HL-60/S4 treated with phorbol 12-myristate 13-acetate at 8.2 ng/mL for 4 days and 3 days (cell line): ENCODE data around the gene C9orf50.
"Not testable (repeated sequence)": the region's sequence is repeated elsewhere in the genome, so short reads cannot be mapped to it uniquely, and the experiment has no call there.

ENCODE experiments used
- in situ Hi-C: fragments of 300-500 bp; cut with MboI; formaldehyde crosslinking; loops from 2 replicates; pipeline ENCODE4 v1.15.0; 2022; ENCODE audit warnings: low sequenced_read_pairs

The C9orf50 gene

GRCh38 chr9:129620669-129621295, at the start of gene C9orf50:
C9orf50 (minus strand) TSS chr9:129621101; CDS start chr9:129620574, 527 bp downstream.
- in situ Hi-C loops: no loop called here

GRCh38 chr9:129669946-129670345, 49.0 kb upstream of the C9orf50 start:
- in situ Hi-C loops: no loop called here

- in situ Hi-C loops: no loop called here
These were observed 48.3 kb upstream of the C9orf50 start for GRCh38 chr9:129669141-129669718.

GRCh38 chr9:129667850-129668249, 46.9 kb upstream of the C9orf50 start:
- in situ Hi-C loops: no loop called here

GRCh38 chr9:129667378-129667777, 46.5 kb upstream of the C9orf50 start:
- in situ Hi-C loops: no loop called here

GRCh38 chr9:129666575-129666974, 45.7 kb upstream of the C9orf50 start:
- in situ Hi-C loops: no loop called here

GRCh38 chr9:129665814-129666520, 45.1 kb upstream of the C9orf50 start:
- in situ Hi-C loops: no loop called here

- in situ Hi-C loops: no loop called here
These were observed 44.5 kb upstream of the C9orf50 start, which contains the start of gene PRRX2 for GRCh38 chr9:129665389-129665775. PRRX2 (plus strand) TSS chr9:129665647; CDS start chr9:129665868, 221 bp downstream.

- in situ Hi-C loops: no loop called here
These were observed 44.0 kb upstream of the C9orf50 start for GRCh38 chr9:129664746-129665388.

- in situ Hi-C loops: not testable (repeated sequence)
These were observed 41.3 kb upstream of the C9orf50 start for GRCh38 chr9:129662239-129662638.

- in situ Hi-C loops: no loop called here
These were observed 40.1 kb upstream of the C9orf50 start for GRCh38 chr9:129661029-129661428.

- in situ Hi-C loops: no loop called here
These were observed 36.0 kb upstream of the C9orf50 start for GRCh38 chr9:129656795-129657390.

- in situ Hi-C loops: no loop called here
These were observed 34.8 kb upstream of the C9orf50 start for GRCh38 chr9:129655696-129656095.

GRCh38 chr9:129655154-129655553, 34.3 kb upstream of the C9orf50 start:
- in situ Hi-C loops: no loop called here

GRCh38 chr9:129654554-129655040, 33.7 kb upstream of the C9orf50 start:
- in situ Hi-C loops: no loop called here

- in situ Hi-C loops: no loop called here
These were observed 33.1 kb upstream of the C9orf50 start for GRCh38 chr9:129653823-129654553.

- in situ Hi-C loops: no loop called here
These were observed 29.9 kb upstream of the C9orf50 start for GRCh38 chr9:129650680-129651235.

GRCh38 chr9:129649726-129650679, 29.1 kb upstream of the C9orf50 start:
- in situ Hi-C loops: no loop called here

- in situ Hi-C loops: no loop called here
These were observed 27.8 kb upstream of the C9orf50 start for GRCh38 chr9:129648764-129649115.
